Right ventricle myocardium inferior (tissue), 1 donor: Measurements from ENCODE around the gene KDM4B. TPM values are rescaled to one million over a fixed set of nuclear protein-coding genes. Genes with fewer than 3 reads are reported as not detected.

Experiments used
- ATAC-seq: fragments of 200-7000 bp; cut with Tn5 transposase; one replicate; pipeline ENCODE4 v1.9.1; 2020; ENCODE audit warnings: mild to moderate bottlenecking, moderate library complexity
- DNase-seq: peaks from one replicate; pipeline ENCODE4 v3.0.0; 2021; ENCODE audit errors: missing footprints
- intact Hi-C: fragments of 100-400 bp; cut with DNase I; formaldehyde crosslinking; loops from one replicate; pipeline ENCODE4 v1.11.0; 2022
- total RNA-seq: library from RNA; stranded (reverse); fragmentation: NEBNext Ultra II Directional; extraction: Animal tissue kit (Norgen Biotek cat#: 25700); gene quantifications from one replicate; pipeline ENCODE4 v1.2.1, GENCODE V29; 2021
- donor health status: DM: no; HTN: yes; CAD: no; lungs with severe emphysema.

KDM4B gene
- total RNA-seq, 1 donor from 2014 or later = 38.6 TPM

GRCh38 chr19:5052945-5053485 is 84.1 kb downstream of the KDM4B start:
- ATAC-seq (no peak), DNase-seq (no peak)
- intact Hi-C loops = loop anchor here (5.0 kb wide), 1 partner anchor 84 kb away; no protein-coding TSS in a partner anchor

GRCh38 chr19:5053661-5054060 is 84.7 kb downstream of the KDM4B start:
- DNase-seq = no peak
- ATAC-seq = no peak
- intact Hi-C loops = loop anchor here (5.0 kb wide), 1 partner anchor 84 kb away; no protein-coding TSS in a partner anchor

- DNase-seq = no peak
- peak; percentile 59 for ATAC-seq
- intact Hi-C loops = loop anchor here (5.0 kb wide), 1 partner anchor 82 kb away; no protein-coding TSS in a partner anchor
Observed at GRCh38 chr19:5054551-5055456, 85.9 kb downstream of the KDM4B start.

- DNase-seq (no peak), ATAC-seq (no peak)
- intact Hi-C loops = no loop called here
Observed at GRCh38 chr19:5055457-5055776, 86.5 kb downstream of the KDM4B start.

GRCh38 chr19:5057860-5058259 is 88.9 kb downstream of the KDM4B start:
- ATAC-seq (no peak), DNase-seq (no peak)
- intact Hi-C loops = no loop called here

GRCh38 chr19:5058521-5059212 is 89.8 kb downstream of the KDM4B start:
- DNase-seq (no peak), ATAC-seq (no peak)
- intact Hi-C loops = no loop called here

- DNase-seq (no peak), ATAC-seq (peak; percentile 40)
- intact Hi-C loops = no loop called here
Observed at GRCh38 chr19:5059213-5059574, 90.3 kb downstream of the KDM4B start.

GRCh38 chr19:5059793-5060192 is 90.9 kb downstream of the KDM4B start:
- intact Hi-C loops = no loop called here
- DNase-seq (no peak), ATAC-seq (no peak)

- intact Hi-C loops = no loop called here
- DNase-seq (no peak), ATAC-seq (no peak)
Observed at GRCh38 chr19:5062195-5062594, 93.3 kb downstream of the KDM4B start.

GRCh38 chr19:5062799-5063198 is 93.9 kb downstream of the KDM4B start:
- DNase-seq (no peak), ATAC-seq (no peak)
- intact Hi-C loops = no loop called here

GRCh38 chr19:5063873-5064645 is 95.1 kb downstream of the KDM4B start:
- DNase-seq (no peak), ATAC-seq (no peak)
- intact Hi-C loops = no loop called here

- DNase-seq = no peak
- intact Hi-C loops = no loop called here
- no peak for ATAC-seq
Observed at GRCh38 chr19:5064896-5065295, 96.0 kb downstream of the KDM4B start.

- DNase-seq (no peak), ATAC-seq (no peak)
- intact Hi-C loops = no loop called here
Observed at GRCh38 chr19:5065663-5066093, 96.8 kb downstream of the KDM4B start.

- intact Hi-C loops = no loop called here
- ATAC-seq = no peak
- no peak for DNase-seq
Observed at GRCh38 chr19:5066768-5067167, 97.9 kb downstream of the KDM4B start.

- no peak for ATAC-seq
- intact Hi-C loops = no loop called here
- DNase-seq = no peak
Observed at GRCh38 chr19:5067678-5068077, 98.8 kb downstream of the KDM4B start.

- intact Hi-C loops = no loop called here
- ATAC-seq = no peak
- no peak for DNase-seq
Observed at GRCh38 chr19:5068233-5069072, 99.5 kb downstream of the KDM4B start.

- intact Hi-C loops = no loop called here
Observed at GRCh38 chr19:5070331-5070730, 101.4 kb downstream of the KDM4B start.

GRCh38 chr19:5070930-5071329 is 102.0 kb downstream of the KDM4B start:
- no peak for DNase-seq
- intact Hi-C loops = no loop called here
- no peak for ATAC-seq

More at GRCh38 chr19:5070331-5070730, 101.4 kb downstream of the KDM4B start:
- DNase-seq (no peak), ATAC-seq (no peak)
